Stimulated activated CD4-positive, alpha-beta T cell treated with anti-CD3 and anti-CD28 coated beads, Interleukin-2, amount 100 ng/mL, for 4 hours (primary cell): ENCODE results near the gene USF2.
"Not testable (repeated sequence)": the region's sequence is repeated elsewhere in the genome, so short reads cannot be mapped to it uniquely, and the experiment has no call there.

ENCODE experiments used
- DNase-seq: peaks from one replicate; pipeline ENCODE4 v3.0.0-alpha.2; 2020; ENCODE audit warnings: low read depth

USF2 gene

DNA sequence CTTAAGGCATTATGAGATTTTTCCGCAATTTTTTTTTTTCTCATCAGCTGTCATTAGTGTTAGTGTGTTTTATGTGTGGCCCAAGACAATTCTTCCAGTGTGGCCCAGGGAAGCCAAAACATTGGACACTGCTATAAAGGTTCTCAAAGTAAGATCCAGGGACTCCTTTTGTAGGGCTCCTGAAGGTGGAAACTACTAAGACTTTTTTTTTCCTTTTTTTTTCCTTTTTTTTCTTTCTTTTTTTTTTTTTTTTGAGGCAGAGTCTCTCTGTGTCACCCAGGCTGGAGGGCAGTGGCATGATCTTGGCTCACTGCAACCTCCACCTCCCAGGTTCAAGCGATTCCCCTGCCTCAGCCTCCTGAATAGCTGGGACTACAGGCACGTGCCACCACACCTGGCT lies 16.7 kb downstream of the USF2 start:
- not testable (repeated sequence) for DNase-seq

- not testable (repeated sequence) for DNase-seq
Observed at GRCh38 chr19:35286101-35286500, 17.3 kb downstream of the USF2 start.

DNA sequence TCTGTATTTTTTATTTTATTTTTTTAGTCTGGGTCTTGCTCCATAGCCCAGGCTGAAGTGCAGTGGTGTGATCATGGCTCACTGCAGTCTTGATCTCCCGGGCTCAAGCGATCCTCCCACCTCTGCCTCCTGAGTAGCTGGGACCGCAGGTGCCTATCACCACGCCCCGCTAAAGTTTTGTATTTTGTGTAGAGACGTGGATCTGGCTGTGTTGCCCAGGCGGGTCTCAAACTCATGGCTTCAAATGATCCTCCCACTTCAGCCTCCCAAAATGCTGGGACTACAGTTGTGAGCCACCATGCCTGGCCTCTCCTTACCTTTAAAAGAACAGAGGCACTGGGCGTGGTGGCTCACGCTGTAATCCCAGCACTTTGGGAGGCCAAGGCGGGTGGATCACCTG lies 19.0 kb downstream of the USF2 start:
- no peak for DNase-seq

DNA sequence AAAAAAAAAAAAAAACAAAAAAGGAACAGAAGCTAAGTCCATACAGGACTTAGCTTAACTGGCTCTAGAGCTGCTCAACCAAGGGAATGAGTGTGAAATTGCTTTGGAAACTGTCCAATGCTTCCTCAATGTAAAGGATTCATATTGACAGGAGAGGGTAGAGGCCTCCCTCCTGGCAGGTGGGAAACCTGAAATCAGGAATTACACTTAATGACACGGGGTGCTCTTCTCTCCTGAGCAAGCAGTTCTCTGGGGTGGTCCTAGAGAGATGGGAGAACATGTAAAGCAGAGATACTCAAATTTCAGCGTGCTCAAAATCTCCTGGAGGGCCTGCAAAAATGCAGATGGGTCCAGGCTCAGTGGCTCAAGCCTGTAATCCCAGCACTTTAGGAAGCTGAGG lies 19.6 kb downstream of the USF2 start:
- DNase-seq: no peak

GRCh38 chr19:35288906-35289305 lies 20.1 kb downstream of the USF2 start:
- DNase-seq: no peak

DNA sequence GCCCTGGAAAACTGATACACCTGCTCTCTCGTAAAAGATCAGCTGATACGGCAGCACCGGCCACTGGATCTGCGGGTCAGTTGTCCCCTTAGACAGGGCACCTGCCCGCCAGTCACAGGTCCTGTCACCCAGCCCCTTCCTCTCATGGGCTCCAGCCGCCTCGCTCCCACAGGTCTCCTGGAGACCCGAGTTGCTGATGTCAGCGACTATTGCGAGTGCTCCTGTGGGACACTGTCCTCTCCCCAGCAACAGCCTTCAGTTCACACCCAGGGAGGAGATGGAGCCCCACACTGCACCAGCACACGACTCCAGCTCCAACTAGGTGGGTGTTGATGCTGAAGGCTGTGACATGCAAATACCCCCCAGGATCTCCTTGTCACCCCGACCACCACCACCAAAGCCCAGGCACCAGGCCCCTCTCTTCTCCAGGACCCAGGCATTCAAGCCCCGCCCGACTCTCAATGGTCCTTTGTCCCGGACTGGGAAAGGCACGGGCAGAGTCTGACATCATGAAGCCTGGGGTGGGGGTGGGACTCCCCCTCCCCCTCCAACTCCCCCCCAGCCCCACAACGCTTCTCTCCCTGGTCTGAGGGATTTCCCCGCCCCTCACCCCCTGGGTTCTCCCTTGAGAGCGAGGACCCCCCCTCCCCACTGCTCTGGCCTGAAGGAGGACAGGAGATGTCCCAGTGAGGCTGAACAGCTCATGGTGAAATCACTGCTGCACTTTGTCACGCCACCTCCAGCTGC lies 21.8 kb downstream of the USF2 start:
- no peak for DNase-seq

GRCh38 chr19:35291259-35291658 lies 22.5 kb downstream of the USF2 start:
- DNase-seq: no peak

GRCh38 chr19:35291916-35292315 lies 23.2 kb downstream of the USF2 start, which contains the start of gene MAG:
Gene MAG, plus strand, starts transcription at chr19:35292161. Its CDS starts 3,248 bp downstream, at chr19:35295409.
- DNase-seq: no peak

DNA sequence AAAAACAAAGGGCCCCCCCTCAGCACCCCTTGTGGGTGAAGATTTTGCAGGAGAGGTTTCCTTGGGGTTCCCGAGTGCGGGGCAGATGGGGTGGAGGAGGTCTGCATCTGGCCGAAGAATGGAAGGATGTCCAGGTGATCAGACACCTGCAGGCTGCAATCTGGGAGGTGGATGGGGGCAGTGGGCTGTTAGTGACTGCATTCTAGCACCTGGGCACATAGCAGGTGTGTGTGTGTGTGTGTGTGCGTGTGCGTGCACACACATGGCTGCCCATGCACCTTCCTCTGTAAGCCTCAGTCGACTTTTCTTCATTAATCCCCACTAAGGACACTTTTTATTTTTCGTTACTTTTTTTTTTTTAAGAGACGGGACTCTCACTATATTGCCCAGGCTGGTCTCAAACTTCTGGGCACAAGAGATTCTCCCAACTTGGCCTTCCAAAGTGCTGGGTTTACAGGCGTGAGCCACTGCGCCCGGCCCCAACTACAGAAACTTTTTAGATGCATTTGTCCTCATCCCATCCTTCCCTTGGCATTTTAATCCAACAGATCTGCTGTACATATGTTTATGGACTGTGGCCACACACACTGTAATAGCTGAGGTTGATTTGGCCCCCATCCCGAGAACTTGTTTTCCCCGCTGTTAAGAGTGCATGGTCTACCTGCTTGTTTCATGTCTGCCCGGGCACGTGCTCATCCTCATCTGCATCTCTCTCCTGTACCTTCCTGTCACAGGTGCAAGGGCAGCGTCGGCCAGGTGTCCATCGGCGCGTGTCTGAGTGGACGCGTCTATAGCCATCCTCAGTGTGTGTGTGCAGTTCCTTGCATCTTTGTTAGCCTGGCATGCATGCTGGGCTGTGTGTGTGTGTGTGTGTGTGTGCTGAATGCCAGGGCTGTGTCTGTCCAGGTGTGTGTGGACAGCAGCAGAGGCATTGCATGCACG lies 23.9 kb downstream of the USF2 start:
- DNase-seq: no peak

- DNase-seq: no peak
Observed at GRCh38 chr19:35293363-35293739, 24.6 kb downstream of the USF2 start.

DNA sequence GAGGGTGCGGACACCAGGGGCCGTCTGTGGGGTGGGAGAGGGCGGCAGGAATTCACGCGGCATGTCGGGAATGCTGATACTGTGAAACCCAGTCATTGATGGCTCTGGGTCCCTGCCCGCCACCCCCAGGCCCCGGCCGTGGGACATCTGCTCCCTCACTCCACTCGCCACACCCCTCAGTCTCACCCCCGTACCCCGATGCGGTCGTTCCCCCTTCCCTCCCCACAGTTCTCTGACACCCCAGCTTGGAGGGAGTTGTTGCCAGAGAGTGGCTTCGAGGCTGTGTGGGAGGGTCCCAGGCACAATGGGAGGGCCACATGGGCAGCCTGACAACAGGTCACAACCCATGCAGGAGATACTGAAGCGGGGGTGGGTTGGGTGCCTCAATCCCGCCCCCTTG lies 25.0 kb downstream of the USF2 start:
- DNase-seq: no peak

DNA sequence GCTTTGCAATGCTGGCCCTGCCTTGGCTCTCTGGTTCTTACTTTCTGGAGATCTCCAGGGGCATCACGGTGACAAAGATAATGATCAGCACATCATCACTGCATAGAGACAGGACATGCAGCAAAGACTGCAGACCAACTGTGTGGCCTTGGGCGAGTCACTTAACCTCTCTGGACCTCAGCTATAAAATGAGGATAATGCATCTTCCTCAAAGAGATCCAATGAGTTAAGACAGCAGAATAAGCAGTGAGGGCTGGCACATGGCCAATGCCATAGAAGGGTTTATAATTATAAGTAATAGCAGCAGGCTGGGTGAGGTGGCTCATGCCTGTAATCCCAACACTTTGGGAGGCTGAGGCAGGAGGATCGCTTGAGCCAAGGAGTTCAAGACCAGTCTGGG lies 25.6 kb downstream of the USF2 start:
- DNase-seq: no peak

DNA sequence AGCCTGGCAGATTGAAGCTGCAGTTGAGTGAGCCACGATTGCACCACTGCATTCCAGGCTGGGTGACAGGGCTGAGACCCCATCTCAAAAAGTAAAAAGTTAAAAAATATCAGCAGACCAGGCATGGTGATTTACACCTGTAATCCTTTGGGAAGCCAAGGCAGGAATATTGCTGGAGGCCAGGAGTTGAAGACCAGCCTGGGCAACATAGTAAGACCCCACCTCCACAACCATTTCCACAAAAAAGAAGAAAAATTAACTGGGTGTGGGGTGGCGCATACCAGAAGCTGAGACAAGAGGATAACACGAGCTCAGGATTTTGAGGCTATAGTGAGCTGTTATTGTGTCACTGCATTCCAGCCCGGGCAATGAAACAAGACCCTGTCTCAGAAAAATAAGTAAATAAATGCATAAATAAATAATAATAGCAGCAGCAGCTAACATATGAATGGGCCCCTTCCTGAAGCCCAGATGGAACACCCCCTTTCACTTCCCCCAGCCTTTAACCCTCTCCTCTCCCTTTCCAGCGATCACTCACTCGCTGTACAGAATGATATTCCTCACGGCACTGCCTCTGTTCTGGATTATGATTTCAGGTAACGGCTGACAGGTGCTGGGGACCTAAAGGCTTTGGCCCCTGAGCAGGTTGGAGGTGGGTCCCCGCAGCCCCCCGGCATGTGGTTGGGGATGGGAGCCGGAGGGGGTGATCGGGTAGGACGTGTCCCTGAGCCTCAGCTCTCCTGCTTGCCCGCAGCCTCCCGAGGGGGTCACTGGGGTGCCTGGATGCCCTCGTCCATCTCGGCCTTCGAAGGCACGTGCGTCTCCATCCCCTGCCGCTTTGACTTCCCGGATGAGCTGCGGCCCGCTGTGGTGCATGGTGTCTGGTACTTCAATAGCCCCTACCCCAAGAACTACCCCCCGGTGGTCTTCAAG lies 26.4 kb downstream of the USF2 start:
- DNase-seq: no peak

DNA sequence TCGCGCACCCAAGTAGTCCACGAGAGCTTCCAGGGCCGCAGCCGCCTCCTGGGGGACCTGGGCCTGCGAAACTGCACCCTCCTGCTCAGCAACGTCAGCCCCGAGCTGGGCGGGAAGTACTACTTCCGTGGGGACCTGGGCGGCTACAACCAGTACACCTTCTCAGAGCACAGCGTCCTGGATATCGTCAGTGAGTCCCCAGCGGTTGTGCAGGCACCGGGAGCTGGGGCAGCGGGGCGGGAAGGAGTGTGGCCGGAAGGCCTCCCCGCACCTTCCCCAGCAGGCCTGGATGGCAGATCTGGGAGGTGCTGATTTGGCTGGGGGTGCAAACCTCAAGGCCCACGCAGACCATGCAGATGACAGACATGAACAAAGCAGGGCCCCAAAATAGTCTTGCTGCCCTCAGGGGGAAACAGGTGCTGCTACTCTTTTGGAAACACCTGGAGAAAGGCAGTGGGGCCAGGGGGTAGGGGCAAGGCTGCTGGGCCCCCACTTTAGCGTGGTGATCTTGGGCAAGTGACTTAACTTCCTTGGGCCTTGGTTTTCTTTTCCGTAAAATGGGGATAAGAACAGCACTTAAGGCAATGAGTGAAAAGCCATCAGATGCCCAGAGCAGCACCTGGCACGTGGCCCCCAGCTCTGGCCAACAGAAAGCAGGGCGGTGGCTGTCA lies 27.2 kb downstream of the USF2 start:
- no peak for DNase-seq

DNA sequence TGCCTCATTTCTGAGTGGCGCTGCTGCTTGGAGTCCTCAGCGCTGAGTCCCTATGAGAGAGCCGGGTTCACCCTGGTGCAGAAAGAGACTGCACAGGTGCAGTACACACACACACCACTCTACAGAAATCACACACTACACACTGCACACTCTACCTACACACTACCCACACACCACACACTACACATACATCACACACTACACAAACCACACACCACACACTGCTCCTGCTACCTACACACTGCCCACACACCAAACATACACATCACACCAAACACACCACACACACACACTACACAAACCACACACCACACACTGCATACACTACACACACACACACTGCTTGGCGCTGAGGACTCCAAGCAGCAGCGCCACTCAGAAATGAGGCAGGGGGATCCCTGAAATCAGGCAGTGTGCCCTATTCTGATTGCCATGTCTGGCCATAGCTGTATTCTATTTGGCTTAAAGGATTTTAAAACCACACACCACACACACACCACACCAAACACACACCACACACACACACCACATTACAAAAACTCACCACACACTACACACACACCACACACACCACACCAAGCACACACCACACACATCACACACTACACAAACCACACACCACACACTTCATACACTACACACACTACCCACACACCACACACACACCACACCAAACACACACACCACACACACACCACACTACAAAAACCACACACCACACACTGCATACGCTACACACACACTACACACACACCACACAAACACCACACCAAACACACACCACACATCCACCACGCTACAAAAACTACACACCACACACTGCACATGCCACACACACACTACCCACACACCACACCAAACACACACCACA lies 28.1 kb downstream of the USF2 start:
- DNase-seq: no peak

GRCh38 chr19:35297515-35297848 lies 28.7 kb downstream of the USF2 start:
- no peak for DNase-seq

- DNase-seq: no peak
Observed at GRCh38 chr19:35297922-35298321, 29.2 kb downstream of the USF2 start.

GRCh38 chr19:35298561-35298972 lies 29.8 kb downstream of the USF2 start:
- DNase-seq: no peak

GRCh38 chr19:35299523-35300338 lies 31.0 kb downstream of the USF2 start:
- no peak for DNase-seq

DNA sequence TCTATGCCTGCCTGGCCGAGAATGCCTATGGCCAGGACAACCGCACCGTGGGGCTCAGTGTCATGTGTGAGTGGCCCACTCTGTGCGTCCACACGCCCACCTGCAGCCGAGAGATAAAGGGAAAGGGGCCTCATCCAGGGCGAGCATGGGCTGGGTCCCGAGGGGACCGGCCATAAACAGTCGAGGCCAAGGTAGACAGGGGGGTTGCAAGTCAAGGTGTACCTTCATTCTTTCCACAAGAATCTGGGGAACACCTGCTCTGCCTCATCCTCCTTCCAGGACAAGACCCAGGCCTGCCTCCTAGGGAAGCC lies 31.5 kb downstream of the USF2 start:
- DNase-seq: no peak
